Stimulated activated naive CD8-positive, alpha-beta T cell treated with anti-CD3 and anti-CD28 coated beads, Interleukin-15, Interleukin-2, amounts not matched to agents 100 U/mL and 50 U/mL, for 24 hours (primary cell): Measurements from ENCODE around the gene GAGE2A.
"Not testable (repeated sequence)": the region's sequence is repeated elsewhere in the genome, so short reads cannot be mapped to it uniquely, and the experiment has no call there.

Experiments
- ATAC-seq: fragments of 150-1000 bp; cut with Tn5 transposase; one replicate; pipeline ENCODE4 v1.10.0; 2021
- DNase-seq: peaks from one replicate; pipeline ENCODE4 v3.0.0; 2021

The GAGE2A gene, protein sequence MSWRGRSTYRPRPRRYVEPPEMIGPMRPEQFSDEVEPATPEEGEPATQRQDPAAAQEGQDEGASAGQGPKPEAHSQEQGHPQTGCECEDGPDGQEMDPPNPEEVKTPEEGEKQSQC

DNA sequence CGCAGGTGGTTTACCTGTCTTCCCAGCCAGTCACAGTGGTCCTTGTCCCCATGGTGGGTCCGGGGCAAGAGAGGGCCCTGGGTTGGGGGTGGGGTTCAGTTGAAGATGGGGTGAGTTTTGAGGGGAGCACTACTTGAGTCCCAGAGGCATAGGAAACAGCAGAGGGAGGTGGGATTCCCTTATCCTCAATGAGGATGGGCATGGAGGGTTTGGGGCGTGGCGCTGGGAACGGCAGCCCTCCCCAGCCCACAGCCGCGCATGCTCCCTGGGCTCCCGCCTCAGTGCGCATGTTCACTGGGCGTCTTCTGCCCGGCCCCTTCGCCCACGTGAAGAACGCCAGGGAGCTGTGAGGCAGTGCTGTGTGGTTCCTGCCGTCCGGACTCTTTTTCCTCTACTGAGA is at the start of gene GAGE2A:
Gene GAGE2A (plus strand): TSS at position 301 of the 400 bp plus-strand sequence. CDS start 1,155 bp downstream, outside the sequence.
- DNase-seq, ATAC-seq: not testable (repeated sequence)

DNA sequence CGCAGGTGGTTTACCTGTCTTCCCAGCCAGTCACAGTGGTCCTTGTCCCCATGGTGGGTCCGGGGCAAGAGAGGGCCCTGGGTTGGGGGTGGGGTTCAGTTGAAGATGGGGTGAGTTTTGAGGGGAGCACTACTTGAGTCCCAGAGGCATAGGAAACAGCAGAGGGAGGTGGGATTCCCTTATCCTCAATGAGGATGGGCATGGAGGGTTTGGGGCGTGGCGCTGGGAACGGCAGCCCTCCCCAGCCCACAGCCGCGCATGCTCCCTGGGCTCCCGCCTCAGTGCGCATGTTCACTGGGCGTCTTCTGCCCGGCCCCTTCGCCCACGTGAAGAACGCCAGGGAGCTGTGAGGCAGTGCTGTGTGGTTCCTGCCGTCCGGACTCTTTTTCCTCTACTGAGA is 47.9 kb upstream of the GAGE2A start, which contains the start of gene GAGE12D:
Gene GAGE12D (plus strand): TSS at position 301 of the 400 bp plus-strand sequence. CDS start 1,155 bp downstream, outside the sequence.
- not testable (repeated sequence) for ATAC-seq, DNase-seq

DNA sequence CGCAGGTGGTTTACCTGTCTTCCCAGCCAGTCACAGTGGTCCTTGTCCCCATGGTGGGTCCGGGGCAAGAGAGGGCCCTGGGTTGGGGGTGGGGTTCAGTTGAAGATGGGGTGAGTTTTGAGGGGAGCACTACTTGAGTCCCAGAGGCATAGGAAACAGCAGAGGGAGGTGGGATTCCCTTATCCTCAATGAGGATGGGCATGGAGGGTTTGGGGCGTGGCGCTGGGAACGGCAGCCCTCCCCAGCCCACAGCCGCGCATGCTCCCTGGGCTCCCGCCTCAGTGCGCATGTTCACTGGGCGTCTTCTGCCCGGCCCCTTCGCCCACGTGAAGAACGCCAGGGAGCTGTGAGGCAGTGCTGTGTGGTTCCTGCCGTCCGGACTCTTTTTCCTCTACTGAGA is 38.3 kb upstream of the GAGE2A start, which contains the start of gene GAGE12E:
Gene GAGE12E (plus strand): TSS at position 301 of the 400 bp plus-strand sequence. CDS start 1,155 bp downstream, outside the sequence.
- not testable (repeated sequence) for ATAC-seq, DNase-seq

DNA sequence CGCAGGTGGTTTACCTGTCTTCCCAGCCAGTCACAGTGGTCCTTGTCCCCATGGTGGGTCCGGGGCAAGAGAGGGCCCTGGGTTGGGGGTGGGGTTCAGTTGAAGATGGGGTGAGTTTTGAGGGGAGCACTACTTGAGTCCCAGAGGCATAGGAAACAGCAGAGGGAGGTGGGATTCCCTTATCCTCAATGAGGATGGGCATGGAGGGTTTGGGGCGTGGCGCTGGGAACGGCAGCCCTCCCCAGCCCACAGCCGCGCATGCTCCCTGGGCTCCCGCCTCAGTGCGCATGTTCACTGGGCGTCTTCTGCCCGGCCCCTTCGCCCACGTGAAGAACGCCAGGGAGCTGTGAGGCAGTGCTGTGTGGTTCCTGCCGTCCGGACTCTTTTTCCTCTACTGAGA is 28.8 kb upstream of the GAGE2A start, which contains the start of gene GAGE12F:
Gene GAGE12F (plus strand): TSS at position 301 of the 400 bp plus-strand sequence. CDS start 1,155 bp downstream, outside the sequence.
- DNase-seq, ATAC-seq: not testable (repeated sequence)

DNA sequence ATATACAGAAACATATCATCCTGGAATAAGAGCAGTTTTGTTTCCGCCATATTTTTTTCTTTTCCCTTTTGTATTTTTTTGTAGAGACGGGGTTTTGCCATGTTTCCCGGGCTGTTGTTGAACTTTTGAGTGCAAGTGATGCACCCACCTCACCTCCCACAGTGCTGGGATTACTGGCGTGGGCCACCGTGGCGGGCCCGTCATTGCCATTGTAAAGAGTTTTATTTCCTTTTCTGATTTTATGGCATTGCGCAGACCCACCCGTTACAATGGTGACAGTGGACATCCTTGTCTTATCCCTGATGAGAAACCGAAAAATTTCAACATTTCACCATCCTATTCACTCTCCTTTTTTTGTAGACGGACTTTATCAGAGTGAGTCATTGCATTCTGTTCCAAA is 20.6 kb upstream of the GAGE2A start:
- not testable (repeated sequence) for ATAC-seq, DNase-seq

DNA sequence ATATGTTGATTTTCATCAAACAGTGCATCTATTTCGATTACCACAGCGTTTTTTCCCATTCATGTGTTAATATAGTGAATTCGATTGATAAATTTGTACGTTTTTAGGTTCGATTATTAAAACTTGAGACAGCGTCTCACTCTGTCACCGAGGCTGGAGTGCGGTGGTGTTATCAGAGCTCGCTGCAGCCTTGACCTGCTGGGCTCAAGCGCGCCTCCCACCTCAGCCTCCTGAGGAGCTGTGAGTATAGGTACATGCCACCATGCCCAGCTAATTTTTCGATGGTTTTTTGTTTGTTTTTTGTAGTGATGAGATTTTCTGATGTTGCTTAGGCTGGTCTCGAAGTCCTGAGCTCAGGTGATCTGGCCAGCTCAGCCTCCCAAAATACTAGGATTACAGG is 20.1 kb upstream of the GAGE2A start:
- ATAC-seq, DNase-seq: not testable (repeated sequence)

DNA sequence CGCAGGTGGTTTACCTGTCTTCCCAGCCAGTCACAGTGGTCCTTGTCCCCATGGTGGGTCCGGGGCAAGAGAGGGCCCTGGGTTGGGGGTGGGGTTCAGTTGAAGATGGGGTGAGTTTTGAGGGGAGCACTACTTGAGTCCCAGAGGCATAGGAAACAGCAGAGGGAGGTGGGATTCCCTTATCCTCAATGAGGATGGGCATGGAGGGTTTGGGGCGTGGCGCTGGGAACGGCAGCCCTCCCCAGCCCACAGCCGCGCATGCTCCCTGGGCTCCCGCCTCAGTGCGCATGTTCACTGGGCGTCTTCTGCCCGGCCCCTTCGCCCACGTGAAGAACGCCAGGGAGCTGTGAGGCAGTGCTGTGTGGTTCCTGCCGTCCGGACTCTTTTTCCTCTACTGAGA is 19.2 kb upstream of the GAGE2A start, which contains the start of gene GAGE12G:
Gene GAGE12G (plus strand): TSS at position 301 of the 400 bp plus-strand sequence. CDS start 1,155 bp downstream, outside the sequence.
- ATAC-seq, DNase-seq: not testable (repeated sequence)

DNA sequence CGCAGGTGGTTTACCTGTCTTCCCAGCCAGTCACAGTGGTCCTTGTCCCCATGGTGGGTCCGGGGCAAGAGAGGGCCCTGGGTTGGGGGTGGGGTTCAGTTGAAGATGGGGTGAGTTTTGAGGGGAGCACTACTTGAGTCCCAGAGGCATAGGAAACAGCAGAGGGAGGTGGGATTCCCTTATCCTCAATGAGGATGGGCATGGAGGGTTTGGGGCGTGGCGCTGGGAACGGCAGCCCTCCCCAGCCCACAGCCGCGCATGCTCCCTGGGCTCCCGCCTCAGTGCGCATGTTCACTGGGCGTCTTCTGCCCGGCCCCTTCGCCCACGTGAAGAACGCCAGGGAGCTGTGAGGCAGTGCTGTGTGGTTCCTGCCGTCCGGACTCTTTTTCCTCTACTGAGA is 9.6 kb upstream of the GAGE2A start, which contains the start of gene GAGE12H:
Gene GAGE12H (plus strand): TSS at position 301 of the 400 bp plus-strand sequence. CDS start 1,155 bp downstream, outside the sequence.
- ATAC-seq = not testable (repeated sequence)

DNA sequence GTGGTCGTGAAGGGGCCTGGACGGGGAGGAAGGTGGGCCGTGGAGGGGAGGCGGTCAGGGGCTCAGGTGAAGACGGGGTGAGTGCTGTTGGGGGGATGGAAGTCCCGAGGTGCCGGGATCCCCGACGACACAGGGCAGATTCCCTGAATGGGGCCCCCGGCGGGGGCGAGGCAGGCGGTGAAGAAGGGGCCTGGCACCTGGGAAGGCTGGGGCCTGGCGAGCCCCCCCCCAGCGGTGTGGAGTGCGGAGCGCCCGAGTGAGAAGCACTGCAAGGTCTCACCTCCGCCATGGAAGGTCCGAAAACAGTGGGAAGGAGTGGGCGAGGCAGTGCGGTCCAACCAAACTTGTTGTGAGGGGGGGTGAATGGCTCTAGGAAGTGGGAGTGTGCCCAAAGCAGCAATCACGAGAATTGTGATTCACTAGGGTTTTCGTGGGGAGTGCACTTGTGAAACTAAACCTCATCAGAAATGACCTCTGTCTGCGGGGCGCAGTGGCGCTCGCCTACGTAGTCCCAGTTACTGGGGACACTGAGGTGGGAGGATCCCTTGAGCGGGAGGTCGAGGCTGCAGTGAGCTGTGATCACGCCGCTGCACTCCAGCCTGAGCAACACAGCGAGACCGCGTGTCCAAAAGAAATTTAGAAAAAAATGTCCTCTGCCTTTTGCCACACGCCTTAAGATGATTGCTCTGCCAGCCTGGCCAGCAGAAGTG is 628 bp downstream of the GAGE2A start:
- peak; percentile 2 for DNase-seq
- ATAC-seq = not testable (repeated sequence)

More for the DNA sequence above, 9.6 kb upstream of the GAGE2A start, which contains the start of gene GAGE12H:
- DNase-seq = not testable (repeated sequence)

DNA sequence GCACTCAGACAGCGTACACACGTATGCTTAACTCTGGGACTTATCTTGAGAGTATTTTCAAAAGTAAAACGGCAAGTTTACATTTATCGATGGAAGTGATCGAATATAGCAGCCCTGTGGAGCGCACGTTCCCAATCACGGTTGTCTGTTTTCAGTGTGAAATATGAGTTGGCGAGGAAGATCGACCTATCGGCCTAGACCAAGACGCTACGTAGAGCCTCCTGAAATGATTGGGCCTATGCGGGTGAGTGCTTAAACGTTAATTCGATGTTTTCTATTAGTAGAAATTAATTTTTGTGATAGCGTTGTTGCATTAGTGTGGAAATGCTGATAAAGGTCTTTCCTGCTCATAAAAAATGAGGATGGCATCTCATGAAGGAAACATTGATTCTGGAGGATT is 1.2 kb downstream of the GAGE2A start:
- ATAC-seq, DNase-seq: not testable (repeated sequence)

DNA sequence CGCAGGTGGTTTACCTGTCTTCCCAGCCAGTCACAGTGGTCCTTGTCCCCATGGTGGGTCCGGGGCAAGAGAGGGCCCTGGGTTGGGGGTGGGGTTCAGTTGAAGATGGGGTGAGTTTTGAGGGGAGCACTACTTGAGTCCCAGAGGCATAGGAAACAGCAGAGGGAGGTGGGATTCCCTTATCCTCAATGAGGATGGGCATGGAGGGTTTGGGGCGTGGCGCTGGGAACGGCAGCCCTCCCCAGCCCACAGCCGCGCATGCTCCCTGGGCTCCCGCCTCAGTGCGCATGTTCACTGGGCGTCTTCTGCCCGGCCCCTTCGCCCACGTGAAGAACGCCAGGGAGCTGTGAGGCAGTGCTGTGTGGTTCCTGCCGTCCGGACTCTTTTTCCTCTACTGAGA is 9.4 kb downstream of the GAGE2A start, which contains the start of gene GAGE1:
Gene GAGE1 (plus strand): TSS at position 301 of the 400 bp plus-strand sequence. CDS start 1,155 bp downstream, outside the sequence.
- ATAC-seq, DNase-seq: not testable (repeated sequence)

DNA sequence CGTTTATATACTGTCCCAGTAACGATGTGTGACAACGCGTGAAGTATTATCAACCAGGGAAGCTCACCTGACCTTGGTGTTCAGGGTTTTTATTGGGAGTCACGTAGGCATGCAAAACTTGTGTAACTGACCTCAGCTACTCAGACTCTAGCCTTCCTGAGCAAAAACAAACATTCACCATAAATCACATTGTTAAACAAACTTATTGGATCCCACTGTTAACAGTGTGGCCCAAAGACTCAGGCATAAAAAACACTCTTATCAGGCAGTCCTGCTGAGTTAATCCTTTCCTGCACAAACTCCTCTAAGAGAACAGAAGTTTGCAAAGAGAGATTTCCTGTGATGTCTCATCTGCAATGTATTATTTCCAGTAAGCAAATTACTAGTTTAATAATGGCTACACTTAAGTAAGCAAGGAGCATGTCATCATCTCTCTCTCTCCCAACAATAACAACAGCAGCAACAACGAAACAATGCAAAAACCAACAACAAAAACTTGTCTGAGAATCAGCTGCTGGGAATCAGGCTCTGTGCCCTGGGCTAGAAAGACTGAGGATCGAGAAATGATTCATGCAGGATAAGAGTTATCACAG is 21.5 kb downstream of the GAGE2A start:
- DNase-seq = no peak
- no peak for ATAC-seq

DNA sequence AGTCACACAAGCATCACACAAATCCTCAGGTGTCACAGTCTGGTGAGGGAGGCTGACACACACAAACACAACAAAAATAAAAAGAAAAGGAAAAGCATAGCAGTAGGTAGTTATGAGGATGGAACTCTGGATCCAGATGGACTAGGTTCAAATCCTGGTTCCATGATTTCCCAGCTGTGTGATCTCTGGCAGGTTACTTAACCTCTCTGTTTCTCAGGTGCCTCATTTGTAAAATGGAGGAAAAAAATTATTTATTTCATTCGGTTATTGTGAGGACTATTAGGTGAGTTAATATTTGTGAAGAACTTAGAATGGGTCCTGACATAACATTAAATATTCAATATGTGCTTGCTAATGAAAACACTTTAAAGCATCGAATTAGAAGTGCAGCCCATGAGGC is 29.3 kb downstream of the GAGE2A start:
- DNase-seq = no peak
- ATAC-seq = no peak

DNA sequence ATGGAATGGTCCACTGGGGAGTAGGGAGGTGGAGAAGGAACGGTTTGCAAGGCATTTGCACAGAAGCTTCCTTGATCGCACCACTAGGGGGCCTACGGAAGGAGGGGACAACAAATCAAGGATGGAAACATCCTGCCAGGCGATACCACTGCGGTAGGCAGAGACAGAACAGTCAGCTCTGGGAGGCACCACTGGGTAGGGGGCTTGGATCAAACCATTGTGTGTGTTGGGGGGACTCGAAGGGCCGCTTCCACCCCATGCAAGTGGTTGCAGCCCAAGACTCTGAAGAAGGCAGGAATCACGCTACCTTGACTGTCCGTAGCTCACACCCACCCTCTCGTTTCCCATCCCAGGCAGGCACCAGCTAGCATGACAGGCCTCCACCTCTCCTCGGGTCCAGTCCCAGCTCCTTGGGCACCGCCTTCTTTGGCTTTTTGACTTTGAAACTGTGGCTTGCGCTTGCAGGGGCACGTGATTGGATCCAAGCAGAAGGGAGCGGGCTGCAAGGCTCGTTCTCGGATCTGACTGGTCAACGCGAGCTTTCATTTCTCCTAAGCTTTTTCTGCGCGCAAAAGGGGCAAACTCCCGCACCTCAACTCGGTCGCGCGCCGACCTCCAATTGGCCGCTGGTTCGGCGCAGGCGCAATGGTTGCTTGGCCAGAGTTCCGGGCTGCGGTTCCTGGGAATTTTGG is 37.9 kb downstream of the GAGE2A start:
- DNase-seq = peak; percentile 32
- ATAC-seq = no peak

DNA sequence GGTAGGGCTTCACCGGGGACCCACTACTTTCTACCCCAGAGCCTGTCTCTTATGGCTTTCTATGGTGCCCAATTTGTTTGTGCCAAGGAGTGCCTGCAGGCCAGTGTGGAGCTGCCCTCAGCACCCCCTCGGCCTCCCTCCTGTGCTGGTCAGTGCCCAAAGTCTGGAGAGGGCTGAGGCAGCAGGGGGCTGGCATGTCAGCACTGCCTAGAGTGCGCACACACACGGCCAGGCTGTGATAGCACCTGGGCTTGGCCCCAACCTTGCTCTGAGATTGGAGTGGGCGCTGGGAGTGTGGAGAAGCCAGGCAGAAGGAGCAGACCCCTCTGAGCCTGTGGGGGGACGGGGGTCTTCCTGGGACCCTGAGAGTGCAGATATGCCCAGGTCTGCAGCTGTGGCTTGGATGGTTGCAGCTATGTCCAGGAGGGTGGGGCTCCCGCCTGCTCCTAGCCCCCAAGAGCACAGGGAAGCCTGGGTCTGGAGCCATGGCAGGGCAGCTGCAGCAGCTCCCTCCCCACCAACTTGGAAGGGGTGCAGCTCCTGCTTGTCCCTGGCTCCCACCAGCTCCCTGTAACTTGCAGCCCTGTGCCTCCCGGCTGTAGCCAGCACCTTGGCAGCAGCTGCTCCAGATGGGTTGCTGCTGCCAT is 55.8 kb downstream of the GAGE2A start:
- no peak for ATAC-seq
- DNase-seq = no peak
